Mammary epithelial cell (primary cell): ENCODE results near the gene FRMD5.

ENCODE experiments used
- EZH2 ChIP-seq: IDR thresholded peaks from 2 replicates; pipeline ENCODE4 v1.6.1; 2012; ENCODE audit warnings: low read length, inconsistent platforms, borderline replicate concordance
- TF ChIP-seq, protein P1 (sequence below), 2 donors: IDR thresholded peaks in 1 of 2; conservative IDR thresholded peaks in 1 of 2; 2 replicates each; pipeline ENCODE4 v1.5.1; 2011 to 2012; ENCODE audit warnings: inconsistent platforms in 2 of 2, low read length in 2 of 2, mild to moderate bottlenecking in 2 of 2, control low read depth in 1 of 2, low read depth in 1 of 2; ENCODE audit not compliant: insufficient read depth in 1 of 2; ENCODE audit errors: extremely low read depth in 1 of 2

DNA sequence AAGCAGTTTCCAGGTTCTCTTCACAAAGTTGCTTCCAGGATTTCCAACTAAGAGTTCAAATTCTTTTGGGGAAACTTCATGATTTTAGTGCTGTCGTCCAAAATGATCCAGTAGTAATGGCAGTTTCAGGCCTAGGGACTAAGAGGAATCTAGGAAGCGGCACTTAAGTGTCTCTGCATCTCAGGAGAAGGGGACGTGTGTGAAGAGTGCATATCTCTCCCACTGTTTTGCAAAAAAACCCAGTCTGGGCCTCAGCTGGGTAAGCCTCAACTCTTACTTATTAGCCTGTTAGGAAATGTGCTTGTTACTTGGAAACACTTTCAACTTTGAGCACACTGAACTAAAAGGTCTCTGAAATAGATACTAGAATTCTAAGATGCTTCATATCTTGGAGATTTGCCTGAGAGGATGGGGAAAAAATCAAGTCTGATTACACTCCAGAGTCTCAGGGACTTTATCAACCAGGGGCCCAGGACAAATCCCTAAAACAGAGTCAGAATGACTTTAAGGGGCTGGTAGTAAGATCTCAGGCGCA, 286.5 kb downstream of the FRMD5 start:
- TF ChIP-seq, protein P1, sequence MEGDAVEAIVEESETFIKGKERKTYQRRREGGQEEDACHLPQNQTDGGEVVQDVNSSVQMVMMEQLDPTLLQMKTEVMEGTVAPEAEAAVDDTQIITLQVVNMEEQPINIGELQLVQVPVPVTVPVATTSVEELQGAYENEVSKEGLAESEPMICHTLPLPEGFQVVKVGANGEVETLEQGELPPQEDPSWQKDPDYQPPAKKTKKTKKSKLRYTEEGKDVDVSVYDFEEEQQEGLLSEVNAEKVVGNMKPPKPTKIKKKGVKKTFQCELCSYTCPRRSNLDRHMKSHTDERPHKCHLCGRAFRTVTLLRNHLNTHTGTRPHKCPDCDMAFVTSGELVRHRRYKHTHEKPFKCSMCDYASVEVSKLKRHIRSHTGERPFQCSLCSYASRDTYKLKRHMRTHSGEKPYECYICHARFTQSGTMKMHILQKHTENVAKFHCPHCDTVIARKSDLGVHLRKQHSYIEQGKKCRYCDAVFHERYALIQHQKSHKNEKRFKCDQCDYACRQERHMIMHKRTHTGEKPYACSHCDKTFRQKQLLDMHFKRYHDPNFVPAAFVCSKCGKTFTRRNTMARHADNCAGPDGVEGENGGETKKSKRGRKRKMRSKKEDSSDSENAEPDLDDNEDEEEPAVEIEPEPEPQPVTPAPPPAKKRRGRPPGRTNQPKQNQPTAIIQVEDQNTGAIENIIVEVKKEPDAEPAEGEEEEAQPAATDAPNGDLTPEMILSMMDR (conservative IDR thresholded peaks at IDR 0.05 in 1 of 2, IDR thresholded peaks at IDR 0.05 in 1 of 2; ENCODE audit: extremely low read depth in 1 of 2, insufficient read depth in 1 of 2, low read depth in 1 of 2, low read length in 2 of 2), result no peak
- TF ChIP-seq EZH2, result no peak
